ENCODE data around the gene TMEM109. TPM values are rescaled to one million over a fixed set of nuclear protein-coding genes. Genes with fewer than 3 reads are reported as not detected.

TMEM109 gene
- total RNA-seq, 2 experiments from 2014 or later: 145 to 154 TPM

GRCh38 chr11:60875366-60876167, 38.4 kb upstream of the TMEM109 start:
- CTCF ChIA-PET: interaction anchor here (1.4 to 1.7 kb wide), 3 partner anchors 12 to 25 kb away, joined by 3 read pairs; no protein-coding TSS in a partner anchor
- POLR2A ChIA-PET: no interaction called here

GRCh38 chr11:60876168-60876485, 37.8 kb upstream of the TMEM109 start:
- POLR2A ChIA-PET: no interaction called here
- CTCF ChIA-PET: interaction anchor here (1.4 to 1.7 kb wide), 3 partner anchors 11 to 25 kb away, joined by 3 read pairs; no protein-coding TSS in a partner anchor

DNA sequence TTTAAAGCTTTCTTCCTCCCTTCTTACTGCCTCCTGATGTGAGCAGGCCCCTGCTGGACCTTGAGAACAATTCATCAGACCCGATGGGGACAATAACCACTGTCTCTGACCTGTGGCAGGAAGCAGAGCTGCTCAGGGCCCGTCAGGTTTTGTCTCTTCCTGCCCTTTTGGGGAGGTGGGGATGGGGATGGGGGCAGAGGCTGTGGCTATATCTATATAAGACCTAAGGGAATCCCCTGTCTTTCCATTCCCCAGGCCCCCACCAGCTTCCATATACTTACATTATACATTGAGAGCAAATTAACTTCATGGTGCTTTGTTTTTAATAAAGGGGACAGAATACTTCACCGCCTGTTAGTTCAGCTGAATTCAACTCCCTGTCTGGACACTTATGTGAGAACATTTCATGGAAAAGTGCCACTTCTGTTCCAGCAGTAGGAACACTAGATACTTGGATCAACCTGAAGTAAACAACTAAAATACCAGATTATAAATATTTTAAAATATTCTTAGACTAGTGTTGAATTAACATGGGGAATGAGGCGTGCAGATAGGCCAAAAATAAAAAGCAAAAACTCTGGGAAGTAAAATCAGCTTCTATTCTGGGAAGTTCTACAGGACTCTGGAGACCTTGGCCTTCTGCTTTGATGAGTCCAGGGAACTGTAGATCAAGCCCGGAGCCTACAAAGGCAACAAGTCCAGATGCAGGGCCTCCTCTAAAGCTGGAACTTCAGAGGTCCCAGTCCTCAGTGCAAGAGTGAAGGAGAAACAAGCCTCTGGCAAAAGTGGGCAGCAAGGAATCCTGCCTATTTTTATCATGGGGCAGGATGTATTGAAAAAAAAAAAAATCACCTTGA, 35.5 kb upstream of the TMEM109 start:
- ChIA-PET POLR2A (no interaction called here), CTCF (interaction anchor here (0.6 kb wide), 1 partner anchor 17 kb away, joined by 3 read pairs; no protein-coding TSS in a partner anchor)

DNA sequence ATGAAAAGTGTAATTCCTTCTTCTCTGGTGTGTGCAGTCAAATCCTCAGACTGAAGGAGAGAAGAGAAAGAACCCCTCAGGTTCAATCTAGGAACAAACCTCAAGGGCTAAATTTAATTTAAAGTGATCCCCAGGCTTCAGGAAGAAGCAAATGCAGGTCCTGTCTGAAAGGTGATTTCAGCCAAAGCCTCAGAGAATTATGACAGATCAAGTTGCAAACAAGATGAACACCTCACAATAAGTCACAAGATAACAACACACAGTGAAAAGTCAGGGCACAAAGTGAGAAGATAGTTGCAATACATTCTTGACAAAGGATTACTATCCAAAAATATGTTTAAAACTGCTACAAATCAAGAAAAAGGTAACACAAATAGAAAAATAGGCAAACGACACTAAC, 34.9 kb upstream of the TMEM109 start:
- CTCF ChIA-PET: no interaction called here

GRCh38 chr11:60879971-60880588, 33.9 kb upstream of the TMEM109 start:
- CTCF ChIA-PET: interaction anchor here (1.8 kb wide), 1 partner anchor 49 kb away, joined by 4 read pairs; no protein-coding TSS in a partner anchor

More for the DNA sequence above, 34.9 kb upstream of the TMEM109 start:
- POLR2A ChIA-PET: no interaction called here

GRCh38 chr11:60880643-60881282, 33.2 kb upstream of the TMEM109 start:
- ChIA-PET POLR2A (no interaction called here), CTCF (interaction anchor here (1.8 kb wide), 1 partner anchor 49 kb away, joined by 4 read pairs; no protein-coding TSS in a partner anchor)

More at GRCh38 chr11:60879971-60880588, 33.9 kb upstream of the TMEM109 start:
- POLR2A ChIA-PET: no interaction called here

GRCh38 chr11:60887556-60887955, 26.4 kb upstream of the TMEM109 start:
- ChIA-PET CTCF (interaction anchor here (1.0 to 1.6 kb wide), 7 partner anchors 12 to 113 kb away, joined by 3 to 32 read pairs (median 5); no protein-coding TSS in a partner anchor), POLR2A (interaction anchor here (0.8 kb wide), 1 partner anchor 45 kb away, joined by 3 read pairs; no protein-coding TSS in a partner anchor)

DNA sequence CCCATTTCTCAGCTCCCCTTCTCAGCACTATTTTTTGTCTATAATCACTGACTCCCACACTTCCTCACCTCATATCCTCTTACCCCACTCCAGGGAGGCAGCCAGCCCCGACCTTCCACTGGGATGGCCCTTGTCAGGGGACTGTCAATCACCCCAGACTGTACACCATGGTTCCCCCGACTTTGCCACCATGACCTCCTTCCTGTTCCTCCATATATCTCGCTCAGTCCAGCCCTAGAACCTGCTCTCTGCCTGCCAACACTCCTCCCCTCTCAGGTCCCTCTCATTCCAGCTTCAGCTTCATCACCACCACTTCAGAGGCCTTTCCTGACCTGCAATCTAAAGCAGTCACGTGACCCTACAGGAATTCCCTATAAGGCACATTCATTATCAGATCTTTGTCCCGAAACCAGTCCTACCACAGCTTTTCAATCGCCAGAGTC, 24.1 kb upstream of the TMEM109 start:
- CTCF ChIA-PET: interaction anchor here (0.7 to 1.3 kb wide), 3 partner anchors 10 to 59 kb away, joined by 3 to 7 read pairs (median 4); no protein-coding TSS in a partner anchor
- POLR2A ChIA-PET: no interaction called here

DNA sequence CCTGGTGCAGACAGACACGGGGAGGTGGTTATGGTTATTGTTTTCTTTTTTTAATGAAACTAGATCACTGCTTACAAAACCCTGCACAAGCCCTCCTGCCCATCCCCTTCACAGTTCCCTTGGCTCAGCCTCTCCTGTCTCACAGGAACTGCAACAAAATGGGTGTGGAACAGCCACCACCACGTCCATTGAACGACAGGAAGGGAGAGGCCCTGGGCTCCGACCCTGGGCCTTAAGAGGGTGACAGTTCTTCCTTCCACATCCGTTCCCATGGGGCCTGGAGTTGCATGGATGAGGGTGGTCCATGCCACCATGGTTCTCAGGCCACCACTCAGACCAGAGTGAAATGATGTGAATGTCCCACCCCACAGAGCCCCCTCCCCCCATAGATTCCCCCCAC, 23.3 kb upstream of the TMEM109 start:
- ChIA-PET POLR2A (no interaction called here), CTCF (interaction anchor here (0.7 kb wide), 1 partner anchor 9 kb away, joined by 3 read pairs; no protein-coding TSS in a partner anchor)

GRCh38 chr11:60891103-60891741, 22.7 kb upstream of the TMEM109 start:
- ChIA-PET CTCF (no interaction called here), POLR2A (no interaction called here)

DNA sequence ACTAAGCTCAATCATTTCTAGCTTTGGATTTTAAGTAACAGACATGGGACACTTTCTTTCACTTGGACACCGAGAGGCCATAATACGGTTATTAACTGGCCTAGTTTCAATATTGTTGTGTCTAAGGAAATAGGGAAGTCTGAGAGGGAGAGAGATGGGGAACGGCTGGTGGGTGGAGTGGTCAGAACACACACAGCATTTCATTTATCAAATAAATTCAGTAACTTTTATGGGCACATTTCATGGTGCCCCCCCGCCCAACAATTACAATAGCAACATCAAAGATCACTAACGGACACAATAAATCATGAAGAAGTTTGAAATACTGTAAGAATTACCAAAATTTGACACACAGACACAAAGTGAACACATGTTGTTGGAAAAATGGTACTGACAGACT, 18.3 kb upstream of the TMEM109 start:
- ChIA-PET CTCF (interaction anchor here (0.6 to 2.0 kb wide), 2 partner anchors 18 to 65 kb away, joined by 3 to 7 read pairs; no protein-coding TSS in a partner anchor), POLR2A (no interaction called here)

DNA sequence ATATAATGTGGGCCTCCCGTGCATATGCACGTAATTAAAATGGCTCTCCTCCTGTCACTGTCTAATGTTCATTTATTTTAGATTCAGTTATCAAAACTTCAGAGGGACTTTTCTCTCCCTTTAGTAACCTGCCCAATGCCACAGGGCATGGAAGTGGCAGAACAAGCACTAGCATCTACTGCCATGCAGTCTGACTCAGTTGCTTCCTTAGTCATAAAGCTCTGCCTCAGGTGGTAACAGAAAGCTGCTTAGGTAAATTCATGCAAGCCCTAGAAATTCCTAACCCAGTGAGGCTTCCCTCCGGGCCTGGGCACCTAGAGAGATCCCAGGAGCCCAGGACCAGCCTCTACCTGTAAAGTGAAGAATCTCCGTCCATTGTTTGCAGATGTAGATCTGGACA, 16.5 kb upstream of the TMEM109 start:
- POLR2A ChIA-PET: no interaction called here

DNA sequence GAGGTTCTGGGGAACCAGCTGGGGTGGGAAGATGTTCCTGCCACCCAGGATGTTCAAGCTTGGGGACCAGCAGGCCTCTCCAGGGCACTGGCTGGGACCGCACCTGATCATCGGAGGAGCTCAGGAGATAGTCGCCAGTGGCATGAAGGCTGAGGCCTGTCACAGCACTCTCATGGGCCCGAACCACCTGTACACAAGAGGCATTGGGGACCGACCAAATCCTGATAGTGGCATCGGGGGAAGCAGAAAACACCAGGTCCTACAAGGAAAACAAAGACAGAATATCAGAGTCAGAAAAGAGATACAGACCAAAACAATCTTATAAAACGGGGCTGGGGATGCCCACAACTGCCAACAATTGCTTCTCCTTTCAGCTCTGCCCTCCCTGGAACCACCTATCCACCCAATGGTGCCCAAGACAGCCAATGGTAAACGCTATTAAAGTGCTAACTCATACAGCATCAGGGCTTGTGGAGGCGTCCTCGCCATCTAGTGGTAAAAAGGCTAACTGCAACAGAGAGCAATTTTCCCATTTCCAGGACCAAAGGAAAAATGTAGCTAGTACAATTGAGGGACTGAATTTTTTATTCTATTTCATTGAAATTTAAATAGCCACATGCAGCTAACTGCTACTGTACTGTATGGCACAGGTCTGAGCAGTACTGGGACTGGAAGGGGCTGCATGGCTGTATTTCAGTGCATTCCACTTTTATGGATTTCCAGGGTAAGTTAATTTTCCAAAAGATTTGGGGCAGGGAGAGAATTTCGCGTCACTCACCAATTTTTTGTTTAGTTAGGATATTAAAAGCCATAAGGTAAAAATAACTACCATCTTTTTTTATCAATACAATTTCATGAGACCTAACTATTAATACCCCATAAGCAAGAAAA, 14.7 kb upstream of the TMEM109 start:
- ChIA-PET POLR2A (interaction anchor here (0.6 kb wide), 1 partner anchor 492 kb away, joined by 3 read pairs; no protein-coding TSS in a partner anchor), CTCF (interaction anchor here (0.8 to 6.4 kb wide), 16 partner anchors 9 to 71 kb away, joined by 3 to 40 read pairs (median 4); partner anchors contain the start of gene TMEM109)

More for the DNA sequence above, 16.5 kb upstream of the TMEM109 start:
- CTCF ChIA-PET: interaction anchor here (0.9 to 2.0 kb wide), 3 partner anchors 65 to 67 kb away, joined by 3 to 7 read pairs (median 3); no protein-coding TSS in a partner anchor

- CTCF ChIA-PET: interaction anchor here (0.9 to 6.4 kb wide), 13 partner anchors 10 to 71 kb away, joined by 3 to 40 read pairs (median 4); partner anchors contain the start of gene TMEM109
- POLR2A ChIA-PET: interaction anchor here (0.6 kb wide), 1 partner anchor 491 kb away, joined by 3 read pairs; no protein-coding TSS in a partner anchor
Observed at GRCh38 chr11:60899977-60900376, 14.0 kb upstream of the TMEM109 start.

DNA sequence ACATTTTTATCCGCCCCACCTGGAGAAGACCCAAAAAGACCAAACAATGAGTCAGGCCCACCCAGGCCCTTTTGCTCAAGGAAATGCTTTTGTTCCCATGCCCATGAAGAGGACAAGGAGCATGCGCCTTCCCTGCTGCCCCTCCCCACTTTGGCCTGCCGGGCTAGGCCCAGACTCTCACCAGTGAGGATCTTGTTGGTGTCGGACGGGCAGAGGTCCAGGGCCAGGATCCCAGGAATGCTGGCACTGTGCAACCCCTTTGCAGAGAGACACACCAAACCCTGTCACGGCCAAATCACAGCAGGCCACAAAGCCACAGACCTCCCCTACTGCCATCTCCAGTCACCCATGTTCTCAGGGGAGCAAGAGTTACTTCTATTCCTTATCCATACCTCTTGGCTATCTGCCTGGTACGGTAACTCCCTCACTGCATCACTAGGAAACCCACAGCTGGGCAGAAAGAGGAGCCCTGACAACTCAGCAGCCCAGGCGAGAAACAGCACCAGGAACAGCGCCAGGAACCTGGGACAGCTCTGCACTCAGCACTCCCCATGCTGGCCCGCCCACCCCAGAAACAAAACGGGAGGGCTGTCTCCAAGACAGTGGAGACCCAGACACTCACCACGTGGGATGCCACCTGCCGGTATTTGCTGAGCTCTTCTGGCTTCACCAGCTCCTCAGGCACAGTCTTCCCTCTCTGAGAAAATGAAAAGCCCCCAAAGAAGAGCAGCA, 13.1 kb upstream of the TMEM109 start:
- ChIA-PET CTCF (interaction anchor here (1.4 to 6.4 kb wide), 4 partner anchors 11 to 286 kb away, joined by 3 to 40 read pairs (median 14); partner anchors contain the start of gene TMEM109), POLR2A (no interaction called here)

DNA sequence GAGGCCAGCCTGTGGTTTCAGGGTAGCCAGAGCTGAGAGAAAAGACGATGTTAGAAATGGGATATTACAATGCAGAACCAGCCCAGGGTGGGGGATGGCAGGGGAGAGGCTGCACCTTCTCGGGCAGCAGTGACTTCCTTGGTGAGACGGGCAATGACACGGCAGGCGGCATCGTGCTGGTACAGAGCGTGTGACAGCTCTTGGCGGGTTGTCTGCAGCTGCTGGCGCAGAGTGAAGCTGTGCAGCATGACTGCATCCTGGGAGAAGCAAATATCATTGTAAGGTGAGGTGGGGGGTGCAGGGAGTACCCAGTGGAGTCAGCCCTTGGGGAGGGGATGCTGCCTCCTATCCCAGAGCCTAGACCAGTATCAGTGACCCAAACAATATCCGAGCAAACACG, 11.3 kb upstream of the TMEM109 start:
- ChIA-PET POLR2A (no interaction called here), CTCF (interaction anchor here (6.4 kb wide), 1 partner anchor 71 kb away, joined by 40 read pairs; no protein-coding TSS in a partner anchor)

Measured in activated CD8-positive, alpha-beta memory T cell treated with anti-CD3 and anti-CD28 coated beads for 36 hours (primary cell).